ENCODE measurements around the gene TCAP.

DNA sequence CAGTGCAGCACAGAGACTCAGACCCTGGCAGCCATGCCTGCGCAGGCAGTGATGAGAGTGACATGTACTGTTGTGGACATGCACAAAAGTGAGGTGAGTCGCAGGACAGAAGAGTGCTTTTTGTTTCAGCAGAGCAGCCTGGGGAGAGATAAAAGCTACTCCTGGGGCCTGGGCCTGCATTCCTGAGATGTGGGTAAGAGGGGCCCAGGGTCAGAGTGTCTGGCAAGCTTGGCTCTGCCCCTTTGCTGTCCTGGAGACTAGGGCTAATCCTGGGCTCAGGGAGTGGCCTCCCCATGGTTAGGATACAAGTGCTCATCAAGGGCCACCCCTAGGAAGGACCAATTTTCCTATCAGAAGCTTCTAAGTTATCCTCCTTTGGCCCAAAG is 29.9 kb downstream of the TCAP start:
- TF ChIP-seq, protein P1, sequence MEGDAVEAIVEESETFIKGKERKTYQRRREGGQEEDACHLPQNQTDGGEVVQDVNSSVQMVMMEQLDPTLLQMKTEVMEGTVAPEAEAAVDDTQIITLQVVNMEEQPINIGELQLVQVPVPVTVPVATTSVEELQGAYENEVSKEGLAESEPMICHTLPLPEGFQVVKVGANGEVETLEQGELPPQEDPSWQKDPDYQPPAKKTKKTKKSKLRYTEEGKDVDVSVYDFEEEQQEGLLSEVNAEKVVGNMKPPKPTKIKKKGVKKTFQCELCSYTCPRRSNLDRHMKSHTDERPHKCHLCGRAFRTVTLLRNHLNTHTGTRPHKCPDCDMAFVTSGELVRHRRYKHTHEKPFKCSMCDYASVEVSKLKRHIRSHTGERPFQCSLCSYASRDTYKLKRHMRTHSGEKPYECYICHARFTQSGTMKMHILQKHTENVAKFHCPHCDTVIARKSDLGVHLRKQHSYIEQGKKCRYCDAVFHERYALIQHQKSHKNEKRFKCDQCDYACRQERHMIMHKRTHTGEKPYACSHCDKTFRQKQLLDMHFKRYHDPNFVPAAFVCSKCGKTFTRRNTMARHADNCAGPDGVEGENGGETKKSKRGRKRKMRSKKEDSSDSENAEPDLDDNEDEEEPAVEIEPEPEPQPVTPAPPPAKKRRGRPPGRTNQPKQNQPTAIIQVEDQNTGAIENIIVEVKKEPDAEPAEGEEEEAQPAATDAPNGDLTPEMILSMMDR (conservative IDR thresholded peaks at IDR 0.05; ENCODE audit: low read depth, low read length): no peak
- no peak for TF ChIP-seq EZH2 (IDR thresholded peaks at IDR 0.05; ENCODE audit: borderline replicate concordance, low read depth, low read length, poor library complexity, severe bottlenecking)
